HEK293 (cell line): ENCODE results near the gene MFGE8.

Experiments used
- CTCF ChIA-PET: fragments of 350-600 bp; formaldehyde crosslinking; extraction: SDS; loops from one replicate; lab custom pipeline; 2021; ENCODE audit warnings: antibody characterized with exemption; lab: Yijun Ruan, JAX
- POLR2A ChIA-PET: fragments of 300-600 bp; formaldehyde crosslinking; extraction: SDS; loops from one replicate; lab custom pipeline; 2020; ENCODE audit warnings: antibody characterized with exemption, inconsistent platforms; lab: Yijun Ruan, JAX
- H3K27ac ChIP-seq: fragments of 200-500 bp; sonication (Bioruptor generic); 2 replicates; pipeline ENCODE4 v1.5.1; 2014; ENCODE audit warnings: low read depth, low read length, control low read depth, inconsistent platforms; ENCODE audit errors: extremely low read depth
- H3K36me3 ChIP-seq, 2 experiments: fragments of 200-500 bp in 1 of 2; sonication (Bioruptor generic) in 1 of 2; 1 replicate in 1 of 2; 2 replicates in 1 of 2; pipeline ENCODE4 v1.5.1; 2014 to 2017; ENCODE audit warnings: inconsistent platforms in 2 of 2, low read length in 2 of 2; ENCODE audit not compliant: control insufficient read depth in 2 of 2, insufficient read depth in 1 of 2
- H3K4me1 ChIP-seq: fragments of 200-500 bp; sonication (Bioruptor generic); 2 replicates; pipeline ENCODE4 v1.5.1; 2014; ENCODE audit warnings: mild to moderate bottlenecking, low read length, inconsistent platforms; ENCODE audit not compliant: control insufficient read depth, insufficient read depth
- H3K4me3 ChIP-seq: 2 replicates; pipeline ENCODE4 v1.5.1; 2011; ENCODE audit warnings: low read depth, mild to moderate bottlenecking, control low read depth, low read length, moderate library complexity
- H3K9me3 ChIP-seq: fragments of 200-500 bp; sonication (Bioruptor generic); 2 replicates; pipeline ENCODE4 v1.5.1; 2014; ENCODE audit warnings: low read depth, low read length, inconsistent platforms; ENCODE audit not compliant: control insufficient read depth, insufficient read depth
- GLI2 ChIP-seq: fragments of 450-650 bp; formaldehyde crosslinking; IDR thresholded peaks from 2 replicates; pipeline ENCODE4; 2017; ENCODE audit warnings: missing biosample characterization, missing genetic modification characterization, low read depth, borderline replicate concordance
- HOXD13 ChIP-seq: sonication (generic); formaldehyde crosslinking; IDR thresholded peaks from 2 replicates; pipeline ENCODE4 v1.8.0; 2022; ENCODE audit warnings: missing genetic modification reagents, borderline replicate concordance
- KLF9 ChIP-seq: fragments of 450-650 bp; formaldehyde crosslinking; IDR thresholded peaks from 2 replicates; pipeline ENCODE4 v1.5.1; 2016; ENCODE audit warnings: missing biosample characterization, missing genetic modification characterization, low read depth
- SP2 ChIP-seq: fragments of 450-650 bp; formaldehyde crosslinking; IDR thresholded peaks from 2 replicates; pipeline ENCODE4 v1.5.1; 2016; ENCODE audit warnings: missing biosample characterization, missing genetic modification characterization
- ZFHX2 ChIP-seq: fragments of 450-650 bp; formaldehyde crosslinking; conservative IDR thresholded peaks from 2 replicates; pipeline ENCODE4 v1.5.1; 2016; ENCODE audit warnings: missing biosample characterization, missing genetic modification characterization
- ZFP3 ChIP-seq: fragments of 450-650 bp; formaldehyde crosslinking; IDR thresholded peaks from 2 replicates; pipeline ENCODE4 v1.5.1; 2016; ENCODE audit warnings: low read depth, missing biosample characterization, missing genetic modification characterization
- ZNF10 ChIP-seq: fragments of 450-650 bp; formaldehyde crosslinking; IDR thresholded peaks from 2 replicates; pipeline ENCODE4 v1.5.1; 2017; ENCODE audit warnings: missing biosample characterization, missing genetic modification characterization
- ZNF140 ChIP-seq: fragments of 450-650 bp; formaldehyde crosslinking; IDR thresholded peaks from 2 replicates; pipeline ENCODE4 v1.5.1; 2016; ENCODE audit warnings: missing biosample characterization, missing genetic modification characterization
- ZNF169 ChIP-seq: fragments of 450-650 bp; formaldehyde crosslinking; IDR thresholded peaks from 2 replicates; pipeline ENCODE4 v1.5.1; 2016; ENCODE audit warnings: missing biosample characterization, missing genetic modification characterization
- ZNF266 ChIP-seq: fragments of 450-650 bp; formaldehyde crosslinking; IDR thresholded peaks from 2 replicates; pipeline ENCODE4 v1.5.1; 2016; ENCODE audit warnings: missing biosample characterization, missing genetic modification characterization, low read depth
- ZNF292 ChIP-seq: fragments of 450-650 bp; formaldehyde crosslinking; IDR thresholded peaks from 2 replicates; pipeline ENCODE4 v1.5.1; 2016; ENCODE audit warnings: low read depth, missing biosample characterization, missing genetic modification characterization, borderline replicate concordance
- ZNF37A ChIP-seq: fragments of 450-650 bp; IDR thresholded peaks from 2 replicates; pipeline ENCODE4 v1.5.1; 2018; ENCODE audit warnings: missing biosample characterization, missing genetic modification characterization
- ZNF426 ChIP-seq: fragments of 450-650 bp; formaldehyde crosslinking; IDR thresholded peaks from 2 replicates; pipeline ENCODE4 v1.5.1; 2017; ENCODE audit warnings: missing biosample characterization, missing genetic modification characterization, mild to moderate bottlenecking, inconsistent platforms, moderate library complexity
- ZNF530 ChIP-seq: fragments of 450-650 bp; formaldehyde crosslinking; IDR thresholded peaks from 2 replicates; pipeline ENCODE4 v1.5.1; 2016; ENCODE audit warnings: low read depth, missing biosample characterization, missing genetic modification characterization
- ZNF555 ChIP-seq: fragments of 450-650 bp; formaldehyde crosslinking; conservative IDR thresholded peaks from 2 replicates; pipeline ENCODE4 v1.5.1; 2017; ENCODE audit warnings: missing biosample characterization, mild to moderate bottlenecking, missing genetic modification characterization, inconsistent platforms
- ZNF561 ChIP-seq: fragments of 450-650 bp; IDR thresholded peaks from 2 replicates; pipeline ENCODE4 v1.5.1; 2018; ENCODE audit warnings: missing biosample characterization, missing genetic modification characterization, borderline replicate concordance
- ZNF626 ChIP-seq: fragments of 450-650 bp; sonication (Bioruptor Pico); formaldehyde crosslinking; IDR thresholded peaks from 2 replicates; pipeline ENCODE4 v1.5.1; 2018; ENCODE audit warnings: missing biosample characterization, missing genetic modification characterization, inconsistent platforms
- ZNF658 ChIP-seq: fragments of 450-650 bp; formaldehyde crosslinking; IDR thresholded peaks from 2 replicates; pipeline ENCODE4; 2016; ENCODE audit warnings: missing biosample characterization, missing genetic modification characterization
- ZNF837 ChIP-seq: fragments of 450-650 bp; formaldehyde crosslinking; IDR thresholded peaks from 2 replicates; pipeline ENCODE4 v1.5.1; 2016; ENCODE audit warnings: missing biosample characterization, missing genetic modification characterization
- ZXDB ChIP-seq: fragments of 450-650 bp; formaldehyde crosslinking; IDR thresholded peaks from 2 replicates; pipeline ENCODE4 v1.5.1; 2016; ENCODE audit warnings: missing biosample characterization, missing genetic modification characterization
- TF ChIP-seq, protein P1 (sequence below): fragments of 450-650 bp; formaldehyde crosslinking; IDR thresholded peaks from 2 replicates; pipeline ENCODE4 v1.5.1; 2017; ENCODE audit warnings: missing biosample characterization, missing genetic modification characterization
- TF ChIP-seq, protein P2 (sequence below): fragments of 450-650 bp; formaldehyde crosslinking; IDR thresholded peaks from 2 replicates; pipeline ENCODE4; 2016; ENCODE audit warnings: missing biosample characterization, missing genetic modification characterization
- TF ChIP-seq, protein P3 (sequence below): fragments of 450-650 bp; formaldehyde crosslinking; IDR thresholded peaks from 2 replicates; pipeline ENCODE4 v1.5.1; 2017; ENCODE audit warnings: missing biosample characterization, missing genetic modification characterization

Gene MFGE8

DNA sequence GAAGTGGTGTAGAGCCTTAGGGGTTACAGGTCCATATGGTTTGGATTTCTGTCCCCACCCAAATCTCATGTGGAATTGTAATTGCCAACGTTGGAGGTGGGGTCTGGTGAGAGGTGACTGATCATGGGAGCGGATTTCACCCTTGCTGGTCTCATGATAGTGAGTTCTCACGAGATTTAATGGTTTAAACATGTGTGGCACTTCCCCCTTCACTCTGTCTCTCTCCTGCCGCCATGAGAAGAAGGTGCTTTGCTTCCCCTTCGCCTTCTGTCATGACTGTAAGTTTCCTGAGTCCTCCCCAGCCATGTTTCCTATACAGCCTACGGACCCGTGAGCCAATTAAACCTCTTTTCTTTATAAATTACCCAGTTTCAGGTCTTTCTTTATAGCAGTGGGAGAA, 43.1 kb upstream of the MFGE8 start:
- no peak for TF ChIP-seq ZNF37A
- no peak for TF ChIP-seq HOXD13
- no peak for TF ChIP-seq ZFP3 (tag by site-specific recombination)
- TF ChIP-seq, protein P1, sequence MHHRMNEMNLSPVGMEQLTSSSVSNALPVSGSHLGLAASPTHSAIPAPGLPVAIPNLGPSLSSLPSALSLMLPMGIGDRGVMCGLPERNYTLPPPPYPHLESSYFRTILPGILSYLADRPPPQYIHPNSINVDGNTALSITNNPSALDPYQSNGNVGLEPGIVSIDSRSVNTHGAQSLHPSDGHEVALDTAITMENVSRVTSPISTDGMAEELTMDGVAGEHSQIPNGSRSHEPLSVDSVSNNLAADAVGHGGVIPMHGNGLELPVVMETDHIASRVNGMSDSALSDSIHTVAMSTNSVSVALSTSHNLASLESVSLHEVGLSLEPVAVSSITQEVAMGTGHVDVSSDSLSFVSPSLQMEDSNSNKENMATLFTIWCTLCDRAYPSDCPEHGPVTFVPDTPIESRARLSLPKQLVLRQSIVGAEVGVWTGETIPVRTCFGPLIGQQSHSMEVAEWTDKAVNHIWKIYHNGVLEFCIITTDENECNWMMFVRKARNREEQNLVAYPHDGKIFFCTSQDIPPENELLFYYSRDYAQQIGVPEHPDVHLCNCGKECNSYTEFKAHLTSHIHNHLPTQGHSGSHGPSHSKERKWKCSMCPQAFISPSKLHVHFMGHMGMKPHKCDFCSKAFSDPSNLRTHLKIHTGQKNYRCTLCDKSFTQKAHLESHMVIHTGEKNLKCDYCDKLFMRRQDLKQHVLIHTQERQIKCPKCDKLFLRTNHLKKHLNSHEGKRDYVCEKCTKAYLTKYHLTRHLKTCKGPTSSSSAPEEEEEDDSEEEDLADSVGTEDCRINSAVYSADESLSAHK (tag by site-specific recombination), result no peak
- no peak for TF ChIP-seq ZNF561 (tag by site-specific recombination)
- no peak for TF ChIP-seq ZNF530 (tag by site-specific recombination)
- no peak for TF ChIP-seq ZFHX2 (tag by site-specific recombination)
- no peak for TF ChIP-seq ZNF292 (tag by site-specific recombination)
- TF ChIP-seq ZNF140 (tag by site-specific recombination), result no peak
- TF ChIP-seq ZNF555 (tag by site-specific recombination), result no peak
- no peak for TF ChIP-seq ZXDB (tag by site-specific recombination)
- no peak for TF ChIP-seq ZNF658
- no peak for TF ChIP-seq ZNF426 (tag by site-specific recombination)
- Histone ChIP-seq H3K4me3 (no peak overlapping the region), H3K27ac (no peak overlapping the region), H3K4me1 (no peaks in the 10 kb centered on the region), H3K36me3 (no peaks in the 10 kb centered on the region), H3K9me3 (no peaks in the 10 kb centered on the region)
- POLR2A ChIA-PET, result no interaction called here
- CTCF ChIA-PET, result interaction anchor here (1.0 kb wide), 1 partner anchor 53 kb away, joined by 3 read pairs; no protein-coding TSS in a partner anchor

DNA sequence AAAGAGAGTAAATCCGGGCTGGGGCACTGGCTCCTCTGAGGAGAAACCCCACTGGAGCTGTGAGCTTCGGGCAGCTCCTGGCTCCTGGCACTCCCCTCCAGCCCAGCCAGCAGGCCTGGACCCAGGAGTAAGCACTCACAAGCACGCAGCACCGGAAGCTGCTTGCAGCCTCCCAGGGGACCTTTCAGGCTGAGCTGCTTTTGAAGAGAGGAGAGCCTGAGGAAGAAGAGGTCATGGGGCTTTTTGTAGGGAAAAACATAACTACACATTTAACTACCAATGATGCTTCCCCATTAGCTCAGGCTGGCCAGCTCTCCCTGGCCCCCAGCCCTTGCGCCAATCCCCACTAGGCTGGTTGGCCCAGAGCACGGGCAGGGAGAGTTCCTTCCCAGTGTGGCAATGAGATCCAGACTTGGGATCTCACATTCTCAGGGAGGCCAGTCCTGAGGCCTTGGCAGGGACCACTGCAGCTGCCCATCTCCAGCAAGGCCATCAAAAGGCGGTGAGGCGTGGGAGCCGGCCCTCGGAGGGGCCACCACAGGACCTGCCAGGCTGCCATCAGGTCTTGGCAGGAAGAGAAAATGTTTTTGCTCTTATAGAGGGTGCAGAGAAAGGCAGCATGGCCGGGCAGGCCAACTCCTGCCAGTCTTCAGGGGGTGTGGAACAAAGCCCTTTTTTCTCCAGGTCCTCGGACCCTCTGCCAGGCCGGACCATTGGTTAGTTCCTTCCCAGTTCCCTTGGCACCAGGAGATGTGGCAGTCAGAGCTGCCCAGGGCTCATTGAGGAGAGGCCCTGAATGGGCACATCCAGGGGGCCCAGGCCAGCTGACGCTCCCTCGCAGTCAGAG, 41.5 kb upstream of the MFGE8 start:
- H3K27ac ChIP-seq, result no peak overlapping the region
- H3K4me3 ChIP-seq, result no peak overlapping the region
- CTCF ChIA-PET, result interaction anchor here (0.6 kb wide), 1 partner anchor 298 kb away, joined by 3 read pairs; no protein-coding TSS in a partner anchor

DNA sequence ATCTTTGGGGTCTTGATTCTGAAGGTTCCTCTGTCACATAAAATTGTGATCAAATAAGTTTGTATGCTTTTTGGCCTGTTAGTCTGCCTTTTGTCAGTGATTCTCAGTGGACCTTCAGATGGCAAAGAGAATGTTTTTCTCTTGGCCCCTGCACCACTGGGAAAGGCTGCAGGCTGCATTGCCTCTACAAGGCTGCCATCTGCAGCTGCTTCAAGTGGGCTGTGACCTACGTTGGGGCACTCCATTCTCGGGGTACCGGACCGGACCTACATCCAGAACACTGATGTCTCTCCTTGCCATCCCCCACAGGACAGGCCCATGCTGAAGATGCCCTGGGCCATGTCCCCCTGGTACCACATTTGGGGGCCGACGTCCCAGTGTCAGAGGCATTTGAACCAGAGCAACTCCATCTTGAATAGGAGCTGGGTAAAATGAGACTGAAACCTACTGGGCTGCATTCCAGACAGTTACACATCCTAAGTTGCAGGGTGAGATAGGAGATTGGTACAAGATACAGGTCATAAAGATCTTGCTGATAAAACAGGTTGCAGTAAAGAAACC, 37.5 kb upstream of the MFGE8 start:
- Histone ChIP-seq H3K4me1 (no peaks in the 10 kb centered on the region), H3K4me3 (no peak overlapping the region), H3K9me3 (no peaks in the 10 kb centered on the region), H3K36me3 (no peaks in the 10 kb centered on the region), H3K27ac (no peak overlapping the region)
- TF ChIP-seq, protein P2, sequence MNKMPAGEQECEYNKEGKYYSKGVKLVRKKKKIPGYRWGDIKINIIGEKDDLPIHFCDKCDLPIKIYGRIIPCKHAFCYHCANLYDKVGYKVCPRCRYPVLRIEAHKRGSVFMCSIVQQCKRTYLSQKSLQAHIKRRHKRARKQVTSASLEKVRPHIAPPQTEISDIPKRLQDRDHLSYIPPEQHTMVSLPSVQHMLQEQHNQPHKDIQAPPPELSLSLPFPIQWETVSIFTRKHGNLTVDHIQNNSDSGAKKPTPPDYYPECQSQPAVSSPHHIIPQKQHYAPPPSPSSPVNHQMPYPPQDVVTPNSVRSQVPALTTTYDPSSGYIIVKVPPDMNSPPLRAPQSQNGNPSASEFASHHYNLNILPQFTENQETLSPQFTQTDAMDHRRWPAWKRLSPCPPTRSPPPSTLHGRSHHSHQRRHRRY (tag by site-specific recombination), result no peak
- ChIA-PET POLR2A (no interaction called here), CTCF (no interaction called here)

More for the DNA sequence above, 41.5 kb upstream of the MFGE8 start:
- POLR2A ChIA-PET, result no interaction called here
- Histone ChIP-seq H3K36me3 (no peaks in the 10 kb centered on the region), H3K9me3 (no peaks in the 10 kb centered on the region), H3K4me1 (no peaks in the 10 kb centered on the region)
- TF ChIP-seq, protein P3, sequence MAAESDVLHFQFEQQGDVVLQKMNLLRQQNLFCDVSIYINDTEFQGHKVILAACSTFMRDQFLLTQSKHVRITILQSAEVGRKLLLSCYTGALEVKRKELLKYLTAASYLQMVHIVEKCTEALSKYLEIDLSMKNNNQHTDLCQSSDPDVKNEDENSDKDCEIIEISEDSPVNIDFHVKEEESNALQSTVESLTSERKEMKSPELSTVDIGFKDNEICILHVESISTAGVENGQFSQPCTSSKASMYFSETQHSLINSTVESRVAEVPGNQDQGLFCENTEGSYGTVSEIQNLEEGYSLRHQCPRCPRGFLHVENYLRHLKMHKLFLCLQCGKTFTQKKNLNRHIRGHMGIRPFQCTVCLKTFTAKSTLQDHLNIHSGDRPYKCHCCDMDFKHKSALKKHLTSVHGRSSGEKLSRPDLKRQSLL (tag by site-specific recombination), result no peak
- no peak for TF ChIP-seq GLI2
- TF ChIP-seq KLF9 (tag by site-specific recombination), result no peak
- no peak for TF ChIP-seq ZNF837 (tag by site-specific recombination)
- TF ChIP-seq SP2 (tag by site-specific recombination), result no peak
- TF ChIP-seq ZNF10, result no peak
- no peak for TF ChIP-seq ZNF169
- TF ChIP-seq ZNF626 (tag by site-specific recombination), result no peak
- no peak for TF ChIP-seq ZNF266 (tag by site-specific recombination)
